Measurements from ENCODE around the gene UQCRHL.

GRCh38 chr1:15849775-15850324 lies 42.4 kb upstream of the UQCRHL start:
- TF ChIP-seq, protein P1, sequence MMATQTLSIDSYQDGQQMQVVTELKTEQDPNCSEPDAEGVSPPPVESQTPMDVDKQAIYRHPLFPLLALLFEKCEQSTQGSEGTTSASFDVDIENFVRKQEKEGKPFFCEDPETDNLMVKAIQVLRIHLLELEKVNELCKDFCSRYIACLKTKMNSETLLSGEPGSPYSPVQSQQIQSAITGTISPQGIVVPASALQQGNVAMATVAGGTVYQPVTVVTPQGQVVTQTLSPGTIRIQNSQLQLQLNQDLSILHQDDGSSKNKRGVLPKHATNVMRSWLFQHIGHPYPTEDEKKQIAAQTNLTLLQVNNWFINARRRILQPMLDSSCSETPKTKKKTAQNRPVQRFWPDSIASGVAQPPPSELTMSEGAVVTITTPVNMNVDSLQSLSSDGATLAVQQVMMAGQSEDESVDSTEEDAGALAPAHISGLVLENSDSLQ (IDR thresholded peaks at IDR 0.05), result 0 out of 2 replicates have a peak, but pooled peaks have one; percentile 7
- TF ChIP-seq CTCF (IDR thresholded peaks at IDR 0.05 in 2 of 3, conservative IDR thresholded peaks at IDR 0.05 in 1 of 3; ENCODE audit: control insufficient read depth in 2 of 3, extremely low read depth in 1 of 3, insufficient read depth in 1 of 3, low read depth in 3 of 3, low read length in 3 of 3) (no peak), PAX8 (IDR thresholded peaks at IDR 0.05) (no peak), MAX (IDR thresholded peaks at IDR 0.05; ENCODE audit: low read depth, low read length) (peak; percentile 7; the same call in 1 of the 2 replicates), KAT2A (conservative IDR thresholded peaks at IDR 0.05; ENCODE audit: control insufficient read depth, low read depth, low read length) (no peak), HCFC1 (IDR thresholded peaks at IDR 0.05; ENCODE audit: low read length) (no peak), USF2 (IDR thresholded peaks at IDR 0.05; ENCODE audit: borderline replicate concordance, low read depth, low read length) (no peak), EP300 (IDR thresholded peaks at IDR 0.05; ENCODE audit: borderline replicate concordance in 1 of 2, control insufficient read depth in 1 of 2, low read depth in 2 of 2, low read length in 2 of 2) (no peak), CREM (IDR thresholded peaks at IDR 0.05; ENCODE audit: low read depth) (no peak), DPF2 (IDR thresholded peaks at IDR 0.05) (no peak), POLR2A (IDR thresholded peaks at IDR 0.05; ENCODE audit: low read depth, low read length) (no peak)
- TF ChIP-seq, protein P2, sequence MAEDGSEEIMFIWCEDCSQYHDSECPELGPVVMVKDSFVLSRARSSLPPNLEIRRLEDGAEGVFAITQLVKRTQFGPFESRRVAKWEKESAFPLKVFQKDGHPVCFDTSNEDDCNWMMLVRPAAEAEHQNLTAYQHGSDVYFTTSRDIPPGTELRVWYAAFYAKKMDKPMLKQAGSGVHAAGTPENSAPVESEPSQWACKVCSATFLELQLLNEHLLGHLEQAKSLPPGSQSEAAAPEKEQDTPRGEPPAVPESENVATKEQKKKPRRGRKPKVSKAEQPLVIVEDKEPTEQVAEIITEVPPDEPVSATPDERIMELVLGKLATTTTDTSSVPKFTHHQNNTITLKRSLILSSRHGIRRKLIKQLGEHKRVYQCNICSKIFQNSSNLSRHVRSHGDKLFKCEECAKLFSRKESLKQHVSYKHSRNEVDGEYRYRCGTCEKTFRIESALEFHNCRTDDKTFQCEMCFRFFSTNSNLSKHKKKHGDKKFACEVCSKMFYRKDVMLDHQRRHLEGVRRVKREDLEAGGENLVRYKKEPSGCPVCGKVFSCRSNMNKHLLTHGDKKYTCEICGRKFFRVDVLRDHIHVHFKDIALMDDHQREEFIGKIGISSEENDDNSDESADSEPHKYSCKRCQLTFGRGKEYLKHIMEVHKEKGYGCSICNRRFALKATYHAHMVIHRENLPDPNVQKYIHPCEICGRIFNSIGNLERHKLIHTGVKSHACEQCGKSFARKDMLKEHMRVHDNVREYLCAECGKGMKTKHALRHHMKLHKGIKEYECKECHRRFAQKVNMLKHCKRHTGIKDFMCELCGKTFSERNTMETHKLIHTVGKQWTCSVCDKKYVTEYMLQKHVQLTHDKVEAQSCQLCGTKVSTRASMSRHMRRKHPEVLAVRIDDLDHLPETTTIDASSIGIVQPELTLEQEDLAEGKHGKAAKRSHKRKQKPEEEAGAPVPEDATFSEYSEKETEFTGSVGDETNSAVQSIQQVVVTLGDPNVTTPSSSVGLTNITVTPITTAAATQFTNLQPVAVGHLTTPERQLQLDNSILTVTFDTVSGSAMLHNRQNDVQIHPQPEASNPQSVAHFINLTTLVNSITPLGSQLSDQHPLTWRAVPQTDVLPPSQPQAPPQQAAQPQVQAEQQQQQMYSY (CRISPR knock-in tag; IDR thresholded peaks at IDR 0.05), result no peak
- TF ChIP-seq, protein P3, sequence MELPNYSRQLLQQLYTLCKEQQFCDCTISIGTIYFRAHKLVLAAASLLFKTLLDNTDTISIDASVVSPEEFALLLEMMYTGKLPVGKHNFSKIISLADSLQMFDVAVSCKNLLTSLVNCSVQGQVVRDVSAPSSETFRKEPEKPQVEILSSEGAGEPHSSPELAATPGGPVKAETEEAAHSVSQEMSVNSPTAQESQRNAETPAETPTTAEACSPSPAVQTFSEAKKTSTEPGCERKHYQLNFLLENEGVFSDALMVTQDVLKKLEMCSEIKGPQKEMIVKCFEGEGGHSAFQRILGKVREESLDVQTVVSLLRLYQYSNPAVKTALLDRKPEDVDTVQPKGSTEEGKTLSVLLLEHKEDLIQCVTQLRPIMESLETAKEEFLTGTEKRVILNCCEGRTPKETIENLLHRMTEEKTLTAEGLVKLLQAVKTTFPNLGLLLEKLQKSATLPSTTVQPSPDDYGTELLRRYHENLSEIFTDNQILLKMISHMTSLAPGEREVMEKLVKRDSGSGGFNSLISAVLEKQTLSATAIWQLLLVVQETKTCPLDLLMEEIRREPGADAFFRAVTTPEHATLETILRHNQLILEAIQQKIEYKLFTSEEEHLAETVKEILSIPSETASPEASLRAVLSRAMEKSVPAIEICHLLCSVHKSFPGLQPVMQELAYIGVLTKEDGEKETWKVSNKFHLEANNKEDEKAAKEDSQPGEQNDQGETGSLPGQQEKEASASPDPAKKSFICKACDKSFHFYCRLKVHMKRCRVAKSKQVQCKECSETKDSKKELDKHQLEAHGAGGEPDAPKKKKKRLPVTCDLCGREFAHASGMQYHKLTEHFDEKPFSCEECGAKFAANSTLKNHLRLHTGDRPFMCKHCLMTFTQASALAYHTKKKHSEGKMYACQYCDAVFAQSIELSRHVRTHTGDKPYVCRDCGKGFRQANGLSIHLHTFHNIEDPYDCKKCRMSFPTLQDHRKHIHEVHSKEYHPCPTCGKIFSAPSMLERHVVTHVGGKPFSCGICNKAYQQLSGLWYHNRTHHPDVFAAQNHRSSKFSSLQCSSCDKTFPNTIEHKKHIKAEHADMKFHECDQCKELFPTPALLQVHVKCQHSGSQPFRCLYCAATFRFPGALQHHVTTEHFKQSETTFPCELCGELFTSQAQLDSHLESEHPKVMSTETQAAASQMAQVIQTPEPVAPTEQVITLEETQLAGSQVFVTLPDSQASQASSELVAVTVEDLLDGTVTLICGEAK (IDR thresholded peaks at IDR 0.05; ENCODE audit: borderline replicate concordance), result no peak
